ENCODE data around the gene MRPL16. TPM values are rescaled to one million over a fixed set of nuclear protein-coding genes. Genes with fewer than 3 reads are reported as not detected.
"Not testable (repeated sequence)": the region's sequence is repeated elsewhere in the genome, so short reads cannot be mapped to it uniquely, and the experiment has no call there.

MRPL16 gene
- total RNA-seq, 1 experiment from 2014 or later: 50.5 TPM

GRCh38 chr11:59813364-59813763 is 2.8 kb upstream of the MRPL16 start:
- no peak for DNase-seq (ENCODE audit: extremely low read depth, low read depth)

DNA sequence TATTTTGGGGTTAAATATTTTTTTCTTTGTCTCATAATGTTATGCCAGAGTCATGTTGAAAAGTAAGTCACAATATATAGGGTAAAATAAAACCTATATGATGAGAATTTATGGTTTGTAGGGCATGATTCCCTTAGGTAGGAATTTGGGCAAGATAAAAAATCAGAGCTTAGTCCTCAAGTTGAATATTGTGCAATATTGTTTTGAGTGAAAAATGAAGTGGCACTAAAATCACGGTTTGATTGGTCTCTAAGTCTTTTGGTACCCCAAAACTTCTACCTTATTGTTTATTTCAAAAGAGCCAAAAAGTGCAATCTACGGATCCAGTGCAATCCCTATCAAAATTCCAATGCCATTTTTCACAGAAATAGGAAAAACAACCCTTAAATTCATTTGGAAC is 1.6 kb upstream of the MRPL16 start:
- no peak for DNase-seq (ENCODE audit: extremely low read depth, low read depth)

GRCh38 chr11:59810911-59811259 is 307 bp upstream of the MRPL16 start:
- no peak for DNase-seq (ENCODE audit: extremely low read depth, low read depth)

GRCh38 chr11:59807047-59807610 is 3.4 kb downstream of the MRPL16 start:
- DNase-seq (ENCODE audit: extremely low read depth, low read depth): no peak

- no peak for DNase-seq (ENCODE audit: extremely low read depth, low read depth)
Observed at GRCh38 chr11:59804061-59804460, 6.5 kb downstream of the MRPL16 start.

DNA sequence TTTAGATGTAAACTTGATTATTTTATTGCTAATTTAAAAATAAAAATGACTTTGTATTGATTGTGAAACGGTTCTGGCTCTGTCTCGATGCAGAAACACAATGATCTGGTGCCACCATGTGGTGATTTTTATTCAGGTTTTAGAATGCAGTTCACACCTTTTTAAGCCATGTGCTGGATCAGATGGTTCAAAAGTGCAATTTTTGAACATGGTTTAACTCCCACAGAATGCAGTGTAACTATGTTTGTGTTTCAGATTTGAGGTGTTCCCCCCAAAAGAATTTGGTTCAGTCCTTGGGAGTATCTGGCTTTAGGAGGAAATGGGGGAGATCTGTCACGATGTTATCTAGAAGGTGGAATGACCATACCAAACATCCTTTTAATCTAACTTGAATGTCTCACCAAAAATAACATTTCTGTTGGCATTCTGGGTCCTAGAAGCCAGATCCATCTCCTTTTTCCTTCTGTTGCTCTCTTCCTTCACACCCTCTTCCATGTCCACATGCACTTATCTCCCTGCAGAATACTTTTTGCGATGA is 7.9 kb downstream of the MRPL16 start:
- peak; percentile 40 for DNase-seq (ENCODE audit: extremely low read depth, low read depth)

GRCh38 chr11:59801981-59802638 is 8.5 kb downstream of the MRPL16 start:
- DNase-seq (ENCODE audit: extremely low read depth, low read depth): no peak

DNA sequence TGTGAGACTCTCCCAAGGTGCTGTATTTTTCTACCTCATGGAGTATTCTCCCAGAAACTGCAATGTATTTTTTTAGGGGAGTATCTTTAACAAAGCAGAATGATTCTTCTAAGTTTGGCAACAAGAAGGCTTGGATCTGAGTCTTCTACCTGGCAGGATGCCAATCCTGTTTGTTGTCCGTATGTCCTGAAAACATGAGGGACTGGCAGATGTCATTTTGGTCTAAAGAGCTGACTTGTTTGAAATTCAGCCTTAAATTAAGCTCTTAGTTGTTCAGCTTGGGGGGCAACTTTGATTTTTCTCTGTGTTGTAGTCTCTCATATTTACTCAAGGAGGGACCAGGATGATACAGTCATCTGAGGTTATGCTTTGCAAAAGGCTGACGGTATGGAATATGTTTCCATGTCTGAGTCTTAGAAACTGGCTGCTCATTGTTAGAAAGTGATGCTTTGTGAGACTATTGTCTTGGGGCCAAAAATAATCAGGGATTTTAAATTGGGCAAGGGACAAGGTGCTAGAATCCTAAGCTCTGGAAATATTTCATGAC is 9.3 kb downstream of the MRPL16 start:
- no peak for DNase-seq (ENCODE audit: extremely low read depth, low read depth)

DNA sequence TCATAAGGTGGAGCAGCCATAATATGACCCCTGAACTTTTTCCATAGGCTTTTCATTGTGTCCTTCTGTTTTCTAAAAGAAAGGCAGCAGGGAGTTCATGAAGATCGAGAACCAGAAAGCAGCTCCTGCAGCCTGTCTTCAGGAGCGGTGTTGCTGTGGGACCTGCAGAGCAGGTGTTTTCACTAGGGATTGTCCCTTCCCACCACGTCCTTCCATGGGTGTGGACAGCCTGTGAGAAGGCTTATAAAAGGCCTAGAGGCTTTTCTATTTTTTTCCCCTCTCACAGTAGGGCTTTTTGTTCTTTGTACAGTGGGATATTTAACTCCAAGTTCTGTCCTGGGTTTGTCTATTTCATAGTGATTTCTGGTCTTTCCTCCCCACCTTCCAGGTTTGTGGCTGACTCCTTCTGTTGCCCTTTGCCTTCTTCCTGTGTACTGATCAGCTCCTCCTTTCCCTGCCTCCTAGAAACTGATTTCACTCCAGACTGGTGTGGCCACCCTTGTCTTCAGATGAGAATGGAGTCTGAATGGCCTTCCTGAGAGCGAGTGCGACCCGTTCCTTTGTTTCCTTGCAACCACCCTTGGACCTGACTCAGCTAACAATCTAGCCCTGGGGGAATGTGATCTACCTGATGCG is 10.1 kb downstream of the MRPL16 start:
- DNase-seq (ENCODE audit: extremely low read depth, low read depth): no peak

DNA sequence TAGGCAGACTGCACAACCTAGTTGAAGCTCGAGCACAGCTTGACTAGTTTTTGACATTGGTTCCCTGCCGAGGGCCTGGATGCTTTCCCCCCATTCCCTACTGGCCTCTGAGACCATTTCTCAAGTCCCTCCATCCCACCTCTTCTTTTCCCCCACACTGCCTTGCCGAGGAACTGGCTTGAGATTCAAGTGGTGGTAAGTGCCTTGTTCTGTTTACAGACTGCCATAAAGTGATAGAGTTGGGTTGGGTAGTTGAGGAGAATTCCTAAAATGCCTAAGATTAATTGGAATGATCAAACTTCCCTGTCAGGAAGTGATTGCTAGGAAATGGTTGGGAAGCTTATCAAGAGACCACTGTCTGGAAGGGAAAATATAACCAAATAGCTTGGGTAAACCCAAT is 16.2 kb downstream of the MRPL16 start:
- no peak for DNase-seq (ENCODE audit: extremely low read depth, low read depth)

DNA sequence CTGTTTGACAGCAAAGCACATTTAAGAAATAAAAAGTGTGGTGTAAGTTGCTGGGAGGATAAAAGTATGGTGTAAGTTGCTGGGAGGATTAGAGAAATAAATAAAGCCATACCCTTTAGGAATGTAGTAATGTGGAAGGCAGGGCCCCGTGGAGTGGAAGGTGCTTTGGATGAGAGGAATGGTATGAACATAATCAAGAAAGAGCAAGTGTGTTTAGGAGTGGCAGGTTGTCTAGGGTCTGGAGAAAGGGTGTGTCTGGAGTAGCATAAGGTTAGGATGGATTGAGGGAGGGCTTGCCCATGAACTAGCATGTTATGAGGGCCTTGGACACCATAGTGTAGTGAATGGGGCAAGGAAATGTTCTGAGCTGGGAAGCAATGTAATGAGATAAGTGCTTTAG is 18.1 kb downstream of the MRPL16 start:
- DNase-seq (ENCODE audit: extremely low read depth, low read depth): no peak

DNA sequence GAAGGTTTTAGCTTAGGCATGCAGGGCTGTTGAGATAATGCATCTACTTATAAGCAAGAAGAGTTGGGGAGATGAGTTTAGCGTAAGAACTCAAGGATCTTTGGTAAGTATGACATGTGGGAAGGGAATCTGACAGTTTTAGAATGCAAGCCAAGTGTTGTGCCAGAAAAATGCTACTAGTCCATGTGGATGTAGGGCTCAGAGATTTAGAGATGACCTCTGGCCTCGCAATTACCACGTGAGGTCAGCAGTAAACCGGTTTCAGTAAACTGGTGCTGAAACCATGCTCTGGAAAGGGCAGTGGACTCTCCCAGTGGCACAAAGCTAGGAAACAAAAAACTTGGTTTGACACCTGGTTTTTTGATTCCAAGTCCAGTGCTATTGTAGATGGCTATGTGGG is 18.9 kb downstream of the MRPL16 start:
- no peak for DNase-seq (ENCODE audit: extremely low read depth, low read depth)

DNA sequence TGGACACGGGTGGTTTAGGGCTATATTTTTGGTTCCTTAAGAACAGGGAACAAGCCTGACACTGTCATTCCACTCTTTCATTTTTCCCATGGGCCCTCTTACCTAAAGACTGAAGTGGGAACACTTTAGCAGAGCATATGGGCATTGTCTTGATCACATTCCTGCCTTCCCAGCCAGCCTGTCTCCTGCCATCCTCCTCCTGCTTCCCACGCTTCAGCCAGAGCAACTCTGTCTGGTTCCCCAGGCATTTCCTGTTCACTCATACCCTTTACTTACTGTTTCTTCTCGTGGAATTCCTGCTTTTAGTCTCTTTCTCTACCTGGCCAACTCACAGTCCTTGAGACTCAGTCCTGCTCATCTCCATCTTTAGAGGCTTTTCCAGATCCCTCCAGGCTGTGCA is 22.8 kb downstream of the MRPL16 start:
- DNase-seq (ENCODE audit: extremely low read depth, low read depth): no peak

- no peak for DNase-seq (ENCODE audit: extremely low read depth, low read depth)
Observed at GRCh38 chr11:59787255-59787588, 23.4 kb downstream of the MRPL16 start.

DNA sequence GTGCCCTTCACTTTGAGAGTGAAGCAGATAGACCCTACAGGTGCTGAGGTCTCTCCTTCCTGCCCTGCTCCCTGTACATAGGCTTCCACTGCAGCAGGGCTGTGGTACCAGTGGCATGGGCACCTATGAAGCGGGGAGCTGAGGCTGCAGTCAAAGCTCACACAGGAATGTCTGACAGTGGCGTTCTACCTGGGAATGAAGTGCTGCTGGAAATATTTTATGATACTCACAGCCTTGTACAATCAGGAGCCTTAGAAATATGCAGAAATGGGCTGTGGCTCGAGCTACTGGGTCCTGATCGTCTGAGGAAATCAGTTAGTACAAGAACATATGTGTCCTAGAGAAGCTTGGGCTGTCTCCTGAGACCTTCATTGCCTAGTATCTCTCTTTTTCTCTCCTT is 24.8 kb downstream of the MRPL16 start:
- DNase-seq (ENCODE audit: extremely low read depth, low read depth): no peak

DNA sequence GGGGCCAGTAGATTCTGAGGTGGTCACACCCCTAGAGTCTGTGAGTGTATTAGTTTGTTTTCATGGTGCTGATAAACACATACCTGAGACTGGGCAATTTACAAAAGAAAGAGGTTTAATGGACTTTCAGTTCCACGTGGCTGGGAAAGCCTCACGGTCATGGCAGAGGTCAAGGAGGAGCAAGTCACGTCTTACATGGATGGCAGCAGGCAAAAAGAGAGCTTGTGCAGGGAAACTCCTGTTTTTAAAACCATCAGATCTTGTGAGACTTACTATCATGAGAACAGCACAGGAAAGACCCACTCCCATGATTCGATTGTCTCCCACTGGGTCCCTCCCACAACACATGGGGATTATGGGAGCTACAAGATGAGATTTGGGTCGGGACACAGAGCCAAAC is 26.1 kb downstream of the MRPL16 start:
- DNase-seq (ENCODE audit: extremely low read depth, low read depth): not testable (repeated sequence)

GRCh38 chr11:59783632-59784090 is 26.9 kb downstream of the MRPL16 start:
- DNase-seq (ENCODE audit: extremely low read depth, low read depth): no peak

- DNase-seq (ENCODE audit: extremely low read depth, low read depth): no peak
Observed at GRCh38 chr11:59782080-59782479, 28.5 kb downstream of the MRPL16 start.

GRCh38 chr11:59779487-59779886 is 31.1 kb downstream of the MRPL16 start:
- DNase-seq (ENCODE audit: extremely low read depth, low read depth): no peak

DNA sequence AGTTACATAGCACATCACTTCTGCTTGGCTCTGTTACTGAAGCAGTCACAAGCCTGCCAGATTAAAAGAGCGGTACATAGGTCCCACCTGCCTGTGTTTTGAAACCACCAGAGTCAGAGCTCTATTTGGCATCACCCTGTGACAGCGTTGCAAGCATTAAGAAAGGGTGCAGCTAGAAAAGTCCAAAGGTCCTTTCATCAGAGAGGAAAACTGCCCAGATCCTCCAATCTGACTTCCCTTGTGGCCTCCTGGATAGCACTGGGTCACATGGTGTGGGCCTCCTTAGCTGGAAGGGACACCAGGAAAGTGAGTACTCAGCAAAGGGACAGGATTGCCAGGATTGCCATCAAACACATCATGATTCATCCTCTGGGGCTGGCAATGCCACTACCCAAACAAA is 32.5 kb downstream of the MRPL16 start:
- DNase-seq (ENCODE audit: extremely low read depth, low read depth): no peak

DNA sequence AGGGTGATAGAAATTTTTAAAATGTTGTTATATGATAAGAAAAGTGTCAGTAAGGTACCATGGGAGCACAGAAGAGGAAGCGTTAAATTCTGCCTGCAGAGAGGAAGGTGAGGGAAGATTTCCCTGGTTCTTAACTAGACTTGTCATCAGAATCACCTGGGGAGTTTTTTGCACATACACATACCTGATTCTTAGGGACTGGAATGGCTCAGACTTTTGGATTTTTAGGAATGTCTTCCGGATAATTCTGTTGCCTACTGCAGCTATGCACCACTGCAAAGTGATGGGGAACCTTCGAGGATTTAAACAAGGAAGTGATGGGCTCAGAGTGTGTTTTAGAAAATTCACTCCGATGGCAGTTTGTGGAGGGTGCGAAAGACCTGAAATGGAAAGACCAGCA is 33.5 kb downstream of the MRPL16 start:
- DNase-seq (ENCODE audit: extremely low read depth, low read depth): no peak

Data from NCI-H460 (cell line).